ENCODE measurements around the gene MARK3.

The MARK3 gene

GRCh38 chr14:103501041-103501870 lies 116.0 kb downstream of the MARK3 start:
- Histone ChIP-seq H3K4me3 (IDR thresholded peaks at IDR 0.05; ENCODE audit: insufficient read depth, low read depth, low read length) (no peak overlapping the region), H2AFZ (ENCODE audit: low read depth) (no peak overlapping the region), H3K4me2 (no peak overlapping the region), H3K79me2 (ENCODE audit: insufficient read depth, low read depth) (no peaks in the 10 kb centered on the region), H3K9ac (no peak overlapping the region), H3K27me3 (ENCODE audit: insufficient read depth, low read depth) (no peaks in the 10 kb centered on the region), H3K27ac (no peak overlapping the region), H4K20me1 (ENCODE audit: insufficient read depth) (no peaks in the 10 kb centered on the region), H3K4me1 (ENCODE audit: low read depth, poor library complexity, severe bottlenecking) (no peaks in the 10 kb centered on the region), H3K36me3 (ENCODE audit: insufficient read depth) (no peaks in the 10 kb centered on the region)
- TF ChIP-seq CTCF (conservative IDR thresholded peaks at IDR 0.05; ENCODE audit: low read depth, low read length), result no peak

- Histone ChIP-seq H3K4me2 (no peak overlapping the region), H3K27ac (no peak overlapping the region), H3K9ac (no peak overlapping the region), H2AFZ (ENCODE audit: low read depth) (no peak overlapping the region), H3K79me2 (ENCODE audit: insufficient read depth, low read depth) (no peaks in the 10 kb centered on the region), H3K4me1 (ENCODE audit: low read depth, poor library complexity, severe bottlenecking) (no peaks in the 10 kb centered on the region), H4K20me1 (ENCODE audit: insufficient read depth) (no peaks in the 10 kb centered on the region), H3K27me3 (ENCODE audit: insufficient read depth, low read depth) (no peaks in the 10 kb centered on the region), H3K4me3 (IDR thresholded peaks at IDR 0.05; ENCODE audit: insufficient read depth, low read depth, low read length) (no peak overlapping the region), H3K36me3 (ENCODE audit: insufficient read depth) (no peaks in the 10 kb centered on the region)
- no peak for TF ChIP-seq CTCF (conservative IDR thresholded peaks at IDR 0.05; ENCODE audit: low read depth, low read length)
These were observed 116.9 kb downstream of the MARK3 start for GRCh38 chr14:103501921-103502669.

- Histone ChIP-seq H3K4me2 (no peak overlapping the region), H3K9ac (no peak overlapping the region), H3K4me1 (ENCODE audit: low read depth, poor library complexity, severe bottlenecking) (no peaks in the 10 kb centered on the region), H3K27me3 (ENCODE audit: insufficient read depth, low read depth) (no peaks in the 10 kb centered on the region), H3K27ac (no peak overlapping the region), H4K20me1 (ENCODE audit: insufficient read depth) (no peaks in the 10 kb centered on the region), H3K36me3 (ENCODE audit: insufficient read depth) (no peaks in the 10 kb centered on the region), H3K4me3 (IDR thresholded peaks at IDR 0.05; ENCODE audit: insufficient read depth, low read depth, low read length) (no peak overlapping the region), H3K79me2 (ENCODE audit: insufficient read depth, low read depth) (no peaks in the 10 kb centered on the region), H2AFZ (ENCODE audit: low read depth) (no peak overlapping the region)
- TF ChIP-seq CTCF (conservative IDR thresholded peaks at IDR 0.05; ENCODE audit: low read depth, low read length), result no peak
These were observed 117.7 kb downstream of the MARK3 start for GRCh38 chr14:103502877-103503276.

GRCh38 chr14:103503296-103503695 lies 118.1 kb downstream of the MARK3 start:
- Histone ChIP-seq H3K36me3 (ENCODE audit: insufficient read depth) (no peaks in the 10 kb centered on the region), H2AFZ (ENCODE audit: low read depth) (no peak overlapping the region)
- no peak for TF ChIP-seq CTCF (conservative IDR thresholded peaks at IDR 0.05; ENCODE audit: low read depth, low read length)

More at GRCh38 chr14:103503296-103503695, 118.1 kb downstream of the MARK3 start:
- Histone ChIP-seq H3K4me2 (no peak overlapping the region), H3K79me2 (ENCODE audit: insufficient read depth, low read depth) (no peaks in the 10 kb centered on the region), H3K27me3 (ENCODE audit: insufficient read depth, low read depth) (no peaks in the 10 kb centered on the region), H4K20me1 (ENCODE audit: insufficient read depth) (no peaks in the 10 kb centered on the region), H3K9ac (no peak overlapping the region), H3K4me3 (IDR thresholded peaks at IDR 0.05; ENCODE audit: insufficient read depth, low read depth, low read length) (no peak overlapping the region), H3K27ac (no peak overlapping the region), H3K4me1 (ENCODE audit: low read depth, poor library complexity, severe bottlenecking) (no peaks in the 10 kb centered on the region)

Measured in KMS-11 (cell line).